Epithelial cell of proximal tubule (primary cell): ENCODE measurements around the gene IGFBP2. TPM values are rescaled to one million over a fixed set of nuclear protein-coding genes. Genes with fewer than 3 reads are reported as not detected.

Experiments used
- DNase-seq: peaks from one replicate; pipeline ENCODE4 v3.0.0-alpha.2; 2011; ENCODE audit warnings: low read depth
- H3K4me3 ChIP-seq: 2 replicates; pipeline ENCODE4 v1.5.1; 2011; ENCODE audit warnings: low read depth, mild to moderate bottlenecking, low read length
- total RNA-seq: library from RNA; depleted of rRNA; stranded (reverse); fragments of >200 nt; gene quantifications from 2 replicates; pipeline ENCODE4 v1.2.3, GENCODE V29; 2015
- TF ChIP-seq, protein P1 (sequence below): conservative IDR thresholded peaks from 2 replicates; pipeline ENCODE4 v1.5.1; 2012; ENCODE audit warnings: low read depth, mild to moderate bottlenecking, low read length

The IGFBP2 gene
- total RNA-seq, 1 donor from 2014 or later = 409 TPM

DNA sequence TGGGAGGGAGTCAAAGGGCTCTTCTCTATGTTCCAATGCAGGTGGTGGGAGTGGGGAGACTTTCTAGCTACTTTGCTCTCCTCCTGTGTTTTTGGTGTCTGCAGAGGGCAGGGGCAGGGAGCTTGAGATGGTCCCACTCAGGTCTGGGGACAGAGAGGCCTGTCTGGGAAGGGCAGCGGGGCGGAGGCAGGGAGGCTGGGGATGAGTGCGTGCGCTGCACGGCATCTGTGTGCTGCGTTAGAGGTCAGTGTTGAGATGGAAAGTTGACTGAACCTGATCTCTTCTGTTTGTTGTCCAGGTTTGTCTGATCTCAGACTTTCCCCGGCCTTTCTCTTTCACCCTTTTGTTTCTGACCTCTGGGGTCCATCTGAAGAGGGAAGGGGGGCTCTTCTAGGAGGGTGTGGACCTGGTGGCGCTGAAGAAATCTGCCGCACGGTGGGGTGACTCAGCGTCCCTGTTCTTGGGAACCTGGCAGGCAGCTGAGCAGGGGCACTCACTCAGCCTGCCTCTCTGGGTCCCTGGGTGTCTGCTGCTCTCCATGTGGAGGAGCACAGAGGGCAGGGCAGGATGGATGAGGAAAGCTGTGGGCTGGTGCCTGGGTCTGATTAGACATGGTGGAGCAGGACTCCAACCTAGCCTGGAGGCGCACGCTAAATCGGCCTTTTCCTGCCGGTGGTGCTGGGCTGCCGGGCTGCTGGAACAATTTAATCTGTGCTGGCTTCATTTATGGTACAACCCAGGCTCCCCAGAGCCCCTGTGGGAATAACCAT lies 24.1 kb downstream of the IGFBP2 start:
- TF ChIP-seq, protein P1, sequence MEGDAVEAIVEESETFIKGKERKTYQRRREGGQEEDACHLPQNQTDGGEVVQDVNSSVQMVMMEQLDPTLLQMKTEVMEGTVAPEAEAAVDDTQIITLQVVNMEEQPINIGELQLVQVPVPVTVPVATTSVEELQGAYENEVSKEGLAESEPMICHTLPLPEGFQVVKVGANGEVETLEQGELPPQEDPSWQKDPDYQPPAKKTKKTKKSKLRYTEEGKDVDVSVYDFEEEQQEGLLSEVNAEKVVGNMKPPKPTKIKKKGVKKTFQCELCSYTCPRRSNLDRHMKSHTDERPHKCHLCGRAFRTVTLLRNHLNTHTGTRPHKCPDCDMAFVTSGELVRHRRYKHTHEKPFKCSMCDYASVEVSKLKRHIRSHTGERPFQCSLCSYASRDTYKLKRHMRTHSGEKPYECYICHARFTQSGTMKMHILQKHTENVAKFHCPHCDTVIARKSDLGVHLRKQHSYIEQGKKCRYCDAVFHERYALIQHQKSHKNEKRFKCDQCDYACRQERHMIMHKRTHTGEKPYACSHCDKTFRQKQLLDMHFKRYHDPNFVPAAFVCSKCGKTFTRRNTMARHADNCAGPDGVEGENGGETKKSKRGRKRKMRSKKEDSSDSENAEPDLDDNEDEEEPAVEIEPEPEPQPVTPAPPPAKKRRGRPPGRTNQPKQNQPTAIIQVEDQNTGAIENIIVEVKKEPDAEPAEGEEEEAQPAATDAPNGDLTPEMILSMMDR = no peak
- no peak overlapping the region for H3K4me3 ChIP-seq
- no peak for DNase-seq

DNA sequence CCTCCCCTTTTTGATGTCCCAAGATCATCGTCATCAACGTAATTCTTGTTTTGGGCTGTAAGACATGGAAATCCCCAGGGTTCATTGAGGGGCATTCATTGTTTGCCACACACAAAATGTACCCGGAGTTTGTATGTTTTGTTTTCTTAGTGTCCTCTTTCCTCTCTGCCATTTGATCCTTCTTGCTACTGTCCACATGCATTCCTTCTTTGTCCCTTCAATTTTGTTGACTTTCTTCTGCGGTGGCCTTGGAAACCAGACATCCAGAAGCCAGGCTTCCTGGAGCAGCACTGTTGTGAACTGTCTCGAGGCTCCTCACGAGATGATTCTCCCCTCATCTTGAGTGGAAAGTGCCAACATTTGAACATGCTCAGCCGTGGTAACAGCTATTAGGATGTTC lies 24.8 kb downstream of the IGFBP2 start:
- H3K4me3 ChIP-seq = no peak overlapping the region
- no peak for DNase-seq
- TF ChIP-seq, protein P1 = no peak

DNA sequence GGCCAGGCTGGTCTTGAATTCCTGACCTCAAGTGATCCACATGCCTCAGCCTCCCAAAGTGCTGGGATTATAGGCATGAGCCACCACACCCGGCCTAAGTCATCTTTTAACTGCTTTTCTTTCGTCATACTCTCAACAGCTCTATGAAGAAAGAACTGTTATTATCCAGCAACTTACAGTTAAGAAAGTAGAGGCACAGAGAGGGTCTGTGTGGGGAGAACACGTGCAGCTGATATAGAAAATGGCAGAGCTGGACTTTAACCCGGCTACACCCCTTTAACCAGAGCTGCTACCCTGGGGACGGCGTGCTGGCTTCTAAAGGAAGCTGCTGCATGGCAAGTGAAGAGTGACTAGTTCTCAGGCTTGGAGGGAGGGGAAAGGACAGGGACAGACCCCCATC lies 25.5 kb downstream of the IGFBP2 start:
- TF ChIP-seq, protein P1 = no peak
- H3K4me3 ChIP-seq = no peak overlapping the region
- DNase-seq = no peak

DNA sequence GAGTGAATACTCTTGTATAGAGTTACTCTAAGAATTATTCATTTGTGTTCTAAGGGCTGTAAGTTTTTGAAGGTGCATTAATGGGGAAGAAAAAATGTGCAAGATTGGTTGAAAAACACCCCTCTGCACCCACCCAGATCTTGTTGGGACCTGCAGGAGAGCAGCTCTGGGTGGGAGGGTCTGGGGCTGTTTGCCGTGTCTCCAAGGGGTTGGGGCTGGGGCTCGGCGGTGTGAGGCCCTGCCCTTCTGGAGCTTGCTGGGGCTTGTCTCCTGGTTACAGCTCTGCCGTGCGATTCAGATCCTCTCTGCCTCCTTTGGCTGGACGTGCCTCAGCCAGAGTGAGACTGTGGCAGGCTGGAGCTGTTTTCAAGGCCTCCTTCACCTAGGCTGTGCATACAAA lies 26.1 kb downstream of the IGFBP2 start:
- no peak overlapping the region for H3K4me3 ChIP-seq
- TF ChIP-seq, protein P1 = no peak
- no peak for DNase-seq

DNA sequence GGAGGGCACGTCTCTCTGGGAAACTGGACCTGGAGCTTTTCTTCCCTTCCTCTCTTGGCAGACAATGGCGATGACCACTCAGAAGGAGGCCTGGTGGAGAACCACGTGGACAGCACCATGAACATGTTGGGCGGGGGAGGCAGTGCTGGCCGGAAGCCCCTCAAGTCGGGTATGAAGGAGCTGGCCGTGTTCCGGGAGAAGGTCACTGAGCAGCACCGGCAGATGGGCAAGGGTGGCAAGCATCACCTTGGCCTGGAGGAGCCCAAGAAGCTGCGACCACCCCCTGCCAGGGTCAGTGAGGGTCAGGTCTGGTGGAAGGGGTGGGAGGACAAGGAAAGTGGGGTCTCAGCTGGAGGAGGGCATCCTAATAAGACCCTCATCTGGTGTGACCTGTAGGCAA lies 27.3 kb downstream of the IGFBP2 start:
- no peak overlapping the region for H3K4me3 ChIP-seq
- DNase-seq = no peak
- TF ChIP-seq, protein P1 = no peak

DNA sequence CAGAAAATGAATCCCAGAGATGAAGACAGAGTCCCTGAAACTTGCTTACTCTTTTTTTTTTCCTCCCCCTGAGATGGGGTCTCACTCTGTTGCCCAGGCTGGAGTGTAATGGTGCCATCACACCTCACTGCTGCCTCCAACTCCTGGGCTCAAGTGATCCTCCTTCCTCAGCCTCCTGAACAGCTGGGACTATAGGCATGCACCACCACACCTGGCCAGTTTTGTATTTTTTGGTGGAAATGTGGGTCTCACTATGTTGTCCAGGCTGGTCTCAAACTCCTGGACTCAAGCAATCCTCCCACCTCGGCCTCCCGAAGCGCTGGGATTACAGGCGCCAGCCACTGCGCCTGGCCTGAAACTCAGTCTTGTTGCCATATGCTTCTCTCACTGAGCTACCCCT lies 27.8 kb downstream of the IGFBP2 start:
- no peak overlapping the region for H3K4me3 ChIP-seq
- TF ChIP-seq, protein P1 = no peak
- no peak for DNase-seq
